OCI-LY7 (cell line): Measurements from ENCODE around the gene INTS11. TPM values are rescaled to one million over a fixed set of nuclear protein-coding genes. Genes with fewer than 3 reads are reported as not detected.

ENCODE experiments used
- BruUV-seq: library from RNA; stranded (reverse); fragments of 400-500 nt; replicated peaks from 2 replicates; lab custom pipeline; 2021; lab: Mats Ljungman, UMichigan
- CTCF ChIA-PET: fragments of 300-600 bp; sonication (Branson Sonifier 250); formaldehyde crosslinking; loops from one replicate; lab custom pipeline; 2022; ENCODE audit warnings: antibody characterized with exemption; ENCODE audit not compliant: unreplicated experiment; lab: Charles Lee
- POLR2A ChIA-PET: fragments of 300-600 bp; sonication (Branson Sonifier 250); formaldehyde crosslinking; loops from one replicate; lab custom pipeline; 2022; ENCODE audit warnings: antibody characterized with exemption; lab: Charles Lee
- DNase-seq: peaks from one replicate; pipeline ENCODE4 v3.0.0-alpha.2; 2015; ENCODE audit warnings: low spot score
- H2AFZ ChIP-seq: fragments of 200-600 bp; sonication (generic), shearing (Covaris generic); 2 replicates; pipeline ENCODE4 v1.6.1; 2014; ENCODE audit warnings: mild to moderate bottlenecking, antibody characterized with exemption, low read length, moderate library complexity
- H3K27ac ChIP-seq: fragments of 200-600 bp; sonication (generic); 2 replicates; pipeline ENCODE4 v1.5.1; 2014; ENCODE audit warnings: mixed run types, low read depth, mild to moderate bottlenecking, moderate library complexity, low read length, inconsistent platforms; ENCODE audit not compliant: poor library complexity, severe bottlenecking
- H3K36me3 ChIP-seq: fragments of 200-600 bp; sonication (generic); 2 replicates; pipeline ENCODE4 v1.6.1; 2014; ENCODE audit warnings: mild to moderate bottlenecking, antibody characterized with exemption, low read length, moderate library complexity, mixed read lengths; ENCODE audit not compliant: insufficient read depth
- H3K4me1 ChIP-seq: fragments of 200-600 bp; sonication (generic); 2 replicates; pipeline ENCODE4 v1.5.1; 2014; ENCODE audit warnings: mild to moderate bottlenecking, low read length; ENCODE audit not compliant: insufficient read depth, poor library complexity, severe bottlenecking
- H3K4me2 ChIP-seq: fragments of 200-600 bp; sonication (generic); 2 replicates; pipeline ENCODE4 v1.6.1; 2014; ENCODE audit warnings: mild to moderate bottlenecking, low read length
- H3K4me3 ChIP-seq: fragments of 200-600 bp; sonication (generic); 2 replicates; pipeline ENCODE4 v1.5.1; 2014; ENCODE audit warnings: mild to moderate bottlenecking, low read depth, low read length; ENCODE audit not compliant: poor library complexity, severe bottlenecking
- H3K79me2 ChIP-seq: fragments of 200-600 bp; sonication (generic); 2 replicates; pipeline ENCODE4 v1.6.1; 2016; ENCODE audit warnings: low read depth, mild to moderate bottlenecking, low read length, moderate library complexity, mixed read lengths; ENCODE audit not compliant: insufficient read depth
- H3K9me2 ChIP-seq: fragments of 200-600 bp; sonication (generic); 2 replicates; pipeline ENCODE4 v1.6.1; 2016; ENCODE audit warnings: mild to moderate bottlenecking, low read length, mixed read lengths; ENCODE audit not compliant: insufficient read depth
- H3K9me3 ChIP-seq: fragments of 200-600 bp; sonication (generic); 2 replicates; pipeline ENCODE4 v1.6.1; 2014; ENCODE audit warnings: mild to moderate bottlenecking, mixed run types, low read length, mixed read lengths
- H4K20me1 ChIP-seq: fragments of 200-600 bp; sonication (generic); 2 replicates; pipeline ENCODE4 v1.6.1; 2014; ENCODE audit warnings: mild to moderate bottlenecking, antibody characterized with exemption, low read length, moderate library complexity, mixed read lengths; ENCODE audit not compliant: insufficient read depth
- EZH2phosphoT487 ChIP-seq: fragments of 200-600 bp; sonication (generic); IDR thresholded peaks from 2 replicates; pipeline ENCODE4 v1.6.1; 2018; ENCODE audit warnings: low read depth, borderline replicate concordance, mild to moderate bottlenecking, mixed run types, antibody characterized with exemption, low read length, moderate library complexity, mixed read lengths
- intact Hi-C: fragments of 100-400 bp; cut with micrococcal nuclease; formaldehyde crosslinking; loops from one replicate; pipeline ENCODE4 v1.10.0; 2022; ENCODE audit not compliant: unreplicated experiment
- total RNA-seq, 2 experiments: library from RNA; depleted of rRNA in 1 of 2; stranded (reverse); fragments of >200 nt in 1 of 2; shearing (Covaris generic) in 1 of 2; gene quantifications; 2 replicates each; pipeline ENCODE4 v1.2.3, GENCODE V29; 2014 to 2022
- TF ChIP-seq, protein P1 (sequence below): fragments of 200-600 bp; sonication (generic); conservative IDR thresholded peaks from 2 replicates; pipeline ENCODE4 v1.5.1; 2014; ENCODE audit warnings: mild to moderate bottlenecking, antibody characterized with exemption, low read length, moderate library complexity, mixed read lengths

INTS11 gene
- total RNA-seq, 2 experiments from 2014 or later: 142 to 146 TPM

DNA sequence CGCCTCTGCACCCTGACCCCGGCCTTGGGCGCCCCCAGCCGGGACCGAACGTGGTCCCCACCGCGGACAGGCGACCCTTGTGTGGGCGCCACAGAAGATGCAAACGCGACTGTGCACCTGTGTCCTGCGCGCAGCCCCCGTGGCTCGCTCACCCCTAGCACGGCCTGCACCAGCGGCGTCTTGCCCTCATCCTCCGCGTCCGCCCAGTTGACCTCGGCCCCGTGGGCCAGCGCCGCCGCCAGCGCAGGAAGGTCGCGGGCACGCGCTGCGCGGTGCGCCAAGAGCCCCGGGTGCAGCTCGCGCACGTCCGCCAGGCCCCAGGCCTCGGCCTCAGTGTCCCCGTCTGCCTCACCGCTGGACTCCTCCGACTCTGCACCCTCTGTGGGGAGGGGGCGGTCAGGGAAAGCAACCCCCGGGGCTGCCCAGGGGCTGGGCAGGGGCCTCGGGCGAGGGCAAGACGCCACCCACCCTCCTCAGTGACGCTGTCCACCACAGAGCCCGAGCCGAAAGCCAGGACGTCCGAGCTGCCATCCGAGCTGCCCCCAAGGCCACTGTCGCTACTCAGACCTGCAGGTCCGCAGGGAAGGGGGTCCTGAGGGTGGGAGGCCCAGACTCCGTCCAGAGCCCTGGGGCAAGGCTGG, 30.1 kb downstream of the INTS11 start:
- Histone ChIP-seq H3K9me2 (no peaks in the 10 kb centered on the region), H4K20me1 (no peaks in the 10 kb centered on the region), H3K4me1 (no peaks in the 10 kb centered on the region), H3K79me2 (no peaks in the 10 kb centered on the region), H3K9me3 (no peaks in the 10 kb centered on the region), H3K36me3 (no peaks in the 10 kb centered on the region), H3K4me3 (no peak overlapping the region), H3K4me2 (no peak overlapping the region), H2AFZ (no peak overlapping the region), H3K27ac (no peak overlapping the region)
- TF ChIP-seq EZH2phosphoT487: no peak
- TF ChIP-seq, protein P1, sequence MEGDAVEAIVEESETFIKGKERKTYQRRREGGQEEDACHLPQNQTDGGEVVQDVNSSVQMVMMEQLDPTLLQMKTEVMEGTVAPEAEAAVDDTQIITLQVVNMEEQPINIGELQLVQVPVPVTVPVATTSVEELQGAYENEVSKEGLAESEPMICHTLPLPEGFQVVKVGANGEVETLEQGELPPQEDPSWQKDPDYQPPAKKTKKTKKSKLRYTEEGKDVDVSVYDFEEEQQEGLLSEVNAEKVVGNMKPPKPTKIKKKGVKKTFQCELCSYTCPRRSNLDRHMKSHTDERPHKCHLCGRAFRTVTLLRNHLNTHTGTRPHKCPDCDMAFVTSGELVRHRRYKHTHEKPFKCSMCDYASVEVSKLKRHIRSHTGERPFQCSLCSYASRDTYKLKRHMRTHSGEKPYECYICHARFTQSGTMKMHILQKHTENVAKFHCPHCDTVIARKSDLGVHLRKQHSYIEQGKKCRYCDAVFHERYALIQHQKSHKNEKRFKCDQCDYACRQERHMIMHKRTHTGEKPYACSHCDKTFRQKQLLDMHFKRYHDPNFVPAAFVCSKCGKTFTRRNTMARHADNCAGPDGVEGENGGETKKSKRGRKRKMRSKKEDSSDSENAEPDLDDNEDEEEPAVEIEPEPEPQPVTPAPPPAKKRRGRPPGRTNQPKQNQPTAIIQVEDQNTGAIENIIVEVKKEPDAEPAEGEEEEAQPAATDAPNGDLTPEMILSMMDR: no peak
- intact Hi-C loops: no loop called here
- no TSS peak for BruUV-seq
- CTCF ChIA-PET: no interaction called here
- no peak for DNase-seq
- POLR2A ChIA-PET: no interaction called here

DNA sequence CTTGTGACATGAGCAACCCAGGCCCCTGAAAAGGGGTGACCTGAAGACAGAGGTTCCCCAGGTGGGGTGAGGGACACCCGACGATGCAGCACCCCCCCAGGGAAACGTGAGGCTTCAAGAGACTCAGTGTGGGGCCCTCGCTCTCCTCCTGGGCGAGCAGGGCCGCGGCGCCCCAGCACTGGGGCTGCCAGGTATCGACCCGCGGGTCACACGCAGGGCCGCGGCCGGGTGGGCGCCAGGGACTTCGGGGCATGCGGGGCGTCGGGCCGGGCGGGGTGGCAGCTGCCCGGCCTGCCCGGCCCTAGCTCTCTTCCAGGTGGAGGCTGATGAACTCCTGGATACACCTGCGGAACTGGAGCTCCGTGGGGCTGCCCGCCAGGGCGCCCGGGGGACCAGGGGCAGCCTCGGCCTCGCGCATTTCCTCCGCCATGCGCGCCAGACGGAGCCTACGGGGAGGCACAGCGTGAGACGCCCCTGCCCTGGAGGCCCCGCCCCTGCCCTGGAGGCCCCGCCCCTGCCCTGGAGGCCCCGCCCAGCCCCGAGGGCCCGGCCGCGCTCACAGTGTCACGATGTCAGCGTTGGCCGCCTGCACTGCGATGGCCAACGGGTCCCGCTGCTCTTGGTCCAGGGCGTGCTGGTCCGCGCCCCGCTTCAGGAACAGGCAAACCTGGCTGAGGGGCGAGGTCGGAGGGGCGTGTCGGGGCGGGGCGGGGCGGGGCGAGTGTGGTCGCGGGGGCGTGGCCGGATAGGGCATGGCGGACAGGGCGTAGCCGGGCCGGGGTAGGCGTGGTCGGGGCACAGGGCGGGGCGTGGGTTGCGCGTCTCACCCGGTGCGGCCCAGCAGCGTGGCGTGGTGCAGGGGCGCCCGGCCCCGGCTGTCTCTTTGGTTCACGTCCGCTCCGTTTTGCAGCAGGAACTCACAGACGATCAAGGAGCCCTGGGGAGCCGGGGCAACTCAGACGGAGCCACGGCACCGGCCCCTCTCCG, 30.9 kb downstream of the INTS11 start:
- H3K27ac ChIP-seq: no peak overlapping the region
- ChIA-PET POLR2A (no interaction called here), CTCF (no interaction called here)
- BruUV-seq: no TSS peak
- no peak overlapping the region for H2AFZ ChIP-seq
- H3K4me2 ChIP-seq: no peak overlapping the region
- no peaks in the 10 kb centered on the region for H3K9me3 ChIP-seq
- H3K79me2 ChIP-seq: no peaks in the 10 kb centered on the region
- intact Hi-C loops: loop anchor here (2.0 kb wide), 1 partner anchor 171 kb away; no protein-coding TSS in a partner anchor
- H3K9me2 ChIP-seq: no peaks in the 10 kb centered on the region
- H3K4me1 ChIP-seq: no peaks in the 10 kb centered on the region
- TF ChIP-seq, protein P1: no peak
- TF ChIP-seq EZH2phosphoT487: no peak
- H4K20me1 ChIP-seq: no peaks in the 10 kb centered on the region
- DNase-seq: no peak
- no peaks in the 10 kb centered on the region for H3K36me3 ChIP-seq
- no peak overlapping the region for H3K4me3 ChIP-seq
